Retina (tissue), 1 donor: ENCODE results near the gene ATXN2L.
"Not testable (repeated sequence)": the region's sequence is repeated elsewhere in the genome, so short reads cannot be mapped to it uniquely, and the experiment has no call there.

Experiments used
- DNase-seq: peaks from one replicate; pipeline ENCODE4 v3.0.0-alpha.2; 2016

ATXN2L gene

DNA sequence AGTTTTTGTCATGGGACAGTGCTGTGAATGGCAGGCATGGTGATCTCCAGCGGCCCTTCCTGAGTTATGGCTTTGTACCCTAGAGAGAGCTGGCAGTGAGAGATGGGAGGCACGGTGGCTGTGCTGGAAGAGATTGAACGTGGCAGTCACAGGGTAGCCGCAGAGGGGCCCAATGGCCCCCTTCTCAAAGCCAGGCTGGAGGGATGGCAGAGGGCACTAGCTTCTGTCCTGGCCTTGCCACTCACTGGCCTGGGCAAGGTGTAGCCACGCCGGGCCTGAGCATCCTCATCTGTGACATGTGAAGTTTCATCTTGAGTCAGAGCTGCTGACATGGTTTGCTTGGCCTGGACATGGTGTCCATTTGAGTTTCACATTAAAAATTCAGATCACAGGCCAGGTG is 51.6 kb downstream of the ATXN2L start:
- DNase-seq: no peak

- no peak for DNase-seq
Measured at GRCh38 chr16:28875134-28876018, 52.6 kb downstream of the ATXN2L start.

GRCh38 chr16:28876019-28876659 is 53.3 kb downstream of the ATXN2L start:
- no peak for DNase-seq

DNA sequence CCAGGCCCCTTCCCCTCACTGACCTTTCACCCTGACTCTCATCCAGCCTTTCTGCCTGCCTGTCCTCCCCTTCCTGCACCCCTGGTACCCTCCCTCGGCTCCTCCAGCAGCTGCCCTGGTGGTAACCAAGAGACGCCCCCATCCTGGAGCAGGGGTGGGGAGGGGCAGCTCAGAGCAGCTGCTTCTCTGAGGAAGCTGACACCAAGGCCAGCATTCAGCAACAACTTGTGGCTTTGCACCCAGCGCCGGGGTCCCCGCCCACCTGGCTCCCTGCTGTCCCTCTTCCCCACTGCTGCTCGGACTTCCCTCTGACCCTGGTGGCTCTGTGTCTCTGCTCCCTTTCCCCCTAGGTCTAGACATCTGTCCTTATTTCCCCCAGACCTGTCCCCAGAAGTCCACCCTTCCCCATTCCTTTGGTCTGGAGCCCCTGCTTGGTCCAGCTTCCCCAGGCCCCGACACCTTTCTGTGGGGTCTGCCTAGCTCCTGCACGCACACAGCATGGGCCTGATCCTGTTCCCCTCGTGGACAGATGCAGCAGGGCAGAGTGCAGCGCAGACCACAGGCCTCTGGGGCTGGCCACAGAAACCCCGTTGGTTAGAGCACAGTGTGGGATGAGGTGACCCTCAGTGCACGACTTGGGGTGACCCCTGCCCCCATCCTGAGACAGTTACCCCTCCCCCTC is 54.3 kb downstream of the ATXN2L start:
- no peak for DNase-seq

DNA sequence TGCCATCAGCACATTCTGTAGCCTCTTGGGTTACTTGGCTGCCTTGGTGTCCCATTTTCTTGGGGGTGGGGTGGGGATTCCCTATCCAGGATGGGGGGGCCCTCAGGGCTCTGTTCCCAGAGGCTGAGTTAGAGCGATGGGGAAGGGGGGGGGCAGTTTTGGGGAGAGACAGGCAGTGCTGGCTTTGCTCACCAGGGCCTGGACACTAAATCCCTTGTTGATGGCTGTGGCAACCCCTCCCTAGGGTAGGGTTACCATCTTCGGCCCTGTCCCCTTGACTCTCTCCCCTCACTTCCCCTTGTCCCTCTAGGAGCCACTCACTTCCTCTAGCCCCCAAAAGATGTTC is 54.8 kb downstream of the ATXN2L start:
- DNase-seq: no peak

DNA sequence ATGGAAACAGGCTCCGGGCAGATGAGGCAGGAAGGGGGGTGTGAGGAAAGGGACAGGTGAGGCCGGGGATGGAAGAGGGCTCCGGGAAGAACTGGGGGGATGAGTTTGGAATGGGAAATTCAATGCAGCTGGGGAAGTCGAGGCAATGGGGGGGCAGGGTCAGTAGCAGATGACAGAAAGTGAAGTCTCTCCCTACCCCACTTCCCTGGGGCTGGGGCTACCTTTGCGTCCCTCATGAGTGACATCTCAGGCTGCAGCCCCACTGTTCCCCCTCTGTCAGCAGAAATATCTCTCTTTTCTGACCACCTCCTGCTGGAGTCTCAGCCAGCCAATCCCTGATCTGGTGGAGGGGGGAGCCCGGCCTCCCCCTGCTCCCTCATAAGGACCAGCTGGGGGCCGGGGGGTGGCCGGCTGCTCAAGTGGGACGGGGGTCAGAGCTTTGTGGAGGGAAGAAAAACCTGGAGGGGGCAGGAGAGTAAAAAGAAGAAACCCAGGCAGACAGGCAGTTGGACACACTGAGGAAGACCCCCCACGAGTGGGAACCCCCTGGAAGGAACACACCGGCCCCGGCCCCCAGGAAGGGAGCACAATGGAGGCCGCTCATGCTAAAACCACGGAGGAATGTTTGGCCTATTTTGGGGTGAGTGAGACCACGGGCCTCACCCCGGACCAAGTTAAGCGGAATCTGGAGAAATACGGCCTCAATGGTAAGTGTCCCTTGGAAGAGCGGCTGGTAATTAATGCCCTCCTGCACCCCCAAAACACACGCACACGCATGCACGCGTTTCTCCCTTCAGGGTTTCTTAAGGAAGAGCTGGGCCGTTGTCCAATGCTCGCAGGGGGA is 55.5 kb downstream of the ATXN2L start, which contains the start of gene ATP2A1:
ATP2A1 (plus strand) TSS at position 406 of the 844 bp plus-strand sequence; CDS start at position 590, 184 bp downstream.
- DNase-seq: no peak

GRCh38 chr16:28879261-28879840 is 56.6 kb downstream of the ATXN2L start:
- DNase-seq: no peak

GRCh38 chr16:28879841-28880588 is 57.2 kb downstream of the ATXN2L start:
- peak; percentile 93 for DNase-seq

GRCh38 chr16:28880589-28880915 is 57.8 kb downstream of the ATXN2L start:
- no peak for DNase-seq

- no peak for DNase-seq
Measured at GRCh38 chr16:28880955-28881354, 58.2 kb downstream of the ATXN2L start.

GRCh38 chr16:28881565-28881964 is 58.8 kb downstream of the ATXN2L start:
- not testable (repeated sequence) for DNase-seq

- DNase-seq: peak; percentile 69
Measured at GRCh38 chr16:28882551-28883160, 59.9 kb downstream of the ATXN2L start.

DNA sequence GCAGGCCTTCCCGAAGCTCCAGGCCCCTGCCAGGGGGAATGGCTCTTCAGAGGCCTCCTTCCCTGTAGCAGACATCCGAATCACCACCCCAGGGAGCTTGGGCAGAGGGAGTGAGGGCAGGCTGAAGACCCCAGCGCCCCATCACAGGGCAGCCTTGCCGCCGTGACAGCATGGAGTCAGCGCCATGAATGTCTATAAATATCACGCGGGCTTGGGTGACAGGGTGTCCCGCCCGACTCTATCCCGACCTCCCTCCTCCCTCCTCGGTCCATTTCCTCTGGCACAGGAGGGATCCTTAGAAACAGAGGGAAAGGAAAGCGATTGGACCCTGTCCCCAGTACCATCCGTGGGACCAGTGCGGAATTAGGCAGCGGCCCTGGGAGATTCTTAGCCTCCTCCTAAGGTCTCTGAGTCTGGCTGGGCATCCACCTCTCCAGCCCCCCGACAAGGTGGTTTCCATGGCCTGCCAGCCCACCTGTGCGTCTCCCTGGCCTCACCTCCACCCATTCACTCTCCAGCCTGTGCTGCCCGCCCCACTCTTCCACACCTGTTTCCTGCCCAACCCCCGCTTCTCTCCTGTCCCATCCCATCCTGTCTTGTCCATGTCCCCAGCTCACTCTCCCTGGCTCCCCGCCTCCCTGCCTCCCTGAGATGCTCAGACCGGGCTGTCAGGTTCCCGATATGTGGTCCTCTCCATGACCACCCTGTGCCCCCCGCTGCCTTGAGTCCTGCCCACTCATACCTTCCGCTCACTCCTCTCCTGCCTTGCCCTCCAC is 60.6 kb downstream of the ATXN2L start:
- DNase-seq: no peak

- no peak for DNase-seq
Measured at GRCh38 chr16:28884045-28884444, 61.2 kb downstream of the ATXN2L start.
